Hepatocyte (in vitro differentiated cells): ENCODE data around the gene PRR5. TPM values are rescaled to one million over a fixed set of nuclear protein-coding genes. Genes with fewer than 3 reads are reported as not detected.

Source experiments
- DNase-seq: peaks from one replicate; pipeline ENCODE4 v3.0.0-alpha.2; 2016; ENCODE audit warnings: low spot score
- H2AFZ ChIP-seq: fragments of 200-600 bp; sonication (generic); 2 replicates; pipeline ENCODE4 v1.6.0; 2016; ENCODE audit warnings: antibody characterized with exemption, mild to moderate bottlenecking
- H3K27ac ChIP-seq: fragments of 200-600 bp; sonication (generic); 2 replicates; pipeline ENCODE4 v1.5.1; 2016; ENCODE audit warnings: mild to moderate bottlenecking
- H3K27me3 ChIP-seq: fragments of 200-600 bp; sonication (generic); 2 replicates; pipeline ENCODE4 v1.6.1; 2016
- H3K36me3 ChIP-seq: fragments of 200-600 bp; sonication (generic); replicated peaks from 2 replicates; pipeline ENCODE4 v1.5.1; 2016; ENCODE audit warnings: low read depth; ENCODE audit not compliant: insufficient read depth
- H3K4me1 ChIP-seq: fragments of 200-600 bp; sonication (generic); 2 replicates; pipeline ENCODE4 v1.5.1; 2016; ENCODE audit warnings: mild to moderate bottlenecking, moderate library complexity; ENCODE audit not compliant: insufficient read depth
- H3K4me2 ChIP-seq: fragments of 200-600 bp; sonication (generic); 2 replicates; pipeline ENCODE4 v1.6.0; 2016
- H3K4me3 ChIP-seq: fragments of 200-600 bp; sonication (generic); 2 replicates; pipeline ENCODE4 v1.5.1; 2016; ENCODE audit warnings: mild to moderate bottlenecking
- H3K79me2 ChIP-seq: fragments of 200-600 bp; sonication (generic); 2 replicates; pipeline ENCODE4 v1.6.0; 2017; ENCODE audit warnings: mild to moderate bottlenecking
- H3K9me2 ChIP-seq: fragments of 200-600 bp; sonication (generic); replicated peaks from 2 replicates; pipeline ENCODE4 v1.6.0; 2017; ENCODE audit warnings: mild to moderate bottlenecking; ENCODE audit not compliant: insufficient read depth
- H3K9me3 ChIP-seq: fragments of 200-600 bp; sonication (generic); 2 replicates; pipeline ENCODE4 v1.5.1; 2016; ENCODE audit warnings: low read depth, mild to moderate bottlenecking
- H4K20me1 ChIP-seq: fragments of 200-600 bp; sonication (generic); 2 replicates; pipeline ENCODE4 v1.6.0; 2016; ENCODE audit warnings: mild to moderate bottlenecking; ENCODE audit not compliant: insufficient read depth, poor library complexity, severe bottlenecking
- CTCF ChIP-seq: fragments of 200-600 bp; sonication (generic); IDR thresholded peaks from 2 replicates; pipeline ENCODE4 v1.5.1; 2016; ENCODE audit warnings: antibody characterized with exemption, mild to moderate bottlenecking; ENCODE audit not compliant: poor library complexity
- EZH2 ChIP-seq: fragments of 200-600 bp; sonication (generic); IDR thresholded peaks from 2 replicates; pipeline ENCODE4 v1.6.1; 2016; ENCODE audit warnings: antibody characterized with exemption, mild to moderate bottlenecking, borderline replicate concordance
- EZH2phosphoT487 ChIP-seq: fragments of 200-600 bp; sonication (generic); IDR thresholded peaks from one replicate; pipeline ENCODE4 v1.6.1; 2018; ENCODE audit warnings: antibody characterized with exemption, mild to moderate bottlenecking, low read depth, moderate library complexity; ENCODE audit not compliant: unreplicated experiment, severe bottlenecking
- WGBS: methylation state at CpG from one replicate; pipeline ENCODE4 v1.1.6; 2016; ENCODE audit warnings: low lambda C conversion rate; ENCODE audit errors: missing lambda C conversion rate; 5-methylcytosine and 5-hydroxymethylcytosine counted together
- polyA plus RNA-seq: library from polyadenylated mRNA; unstranded; fragments of >200 nt; fragmentation: Nextera tagmentation; extraction: Ambion mirVana; gene quantifications from 2 replicates; pipeline ENCODE4 v1.2.1, GENCODE V29; 2016
- total RNA-seq: library from RNA; depleted of rRNA; stranded (reverse); fragments of >200 nt; gene quantifications from 2 replicates; pipeline ENCODE4 v1.2.3, GENCODE V29; 2014

PRR5 gene
- total and polyA plus RNA-seq, 2 experiments from 2014 or later = 44.2 to 84.9 TPM

DNA sequence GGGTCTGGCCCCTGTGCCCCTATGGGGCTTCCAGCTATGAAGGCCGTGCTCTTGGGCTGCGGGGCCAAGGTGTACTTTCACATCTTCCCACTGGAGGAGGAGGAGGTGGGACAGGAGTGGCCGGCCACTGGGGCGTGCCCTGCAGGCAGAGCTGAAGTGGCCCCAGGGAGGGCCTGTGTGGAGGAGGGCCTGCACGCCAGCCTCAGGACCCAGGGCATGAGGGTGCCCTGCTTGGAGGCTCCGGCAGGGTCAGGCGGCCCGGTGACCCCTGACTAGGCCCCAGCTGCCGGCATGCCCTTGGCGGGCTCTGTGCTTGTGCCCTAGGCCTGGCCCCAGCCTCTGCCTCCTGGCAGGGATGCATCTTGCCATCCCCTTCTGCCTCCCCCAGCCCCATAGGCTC is 5.2 kb downstream of the PRR5 start:
- Histone ChIP-seq H3K27ac (no peak overlapping the region), H4K20me1 (peaks cover 80% of the 10 kb centered on the region), H3K9me3 (no peaks in the 10 kb centered on the region), H3K4me1 (peaks cover 46% of the 10 kb centered on the region), H3K27me3 (no peaks in the 10 kb centered on the region), H3K9me2 (no peaks in the 10 kb centered on the region), H3K4me3 (no peak overlapping the region), H3K36me3 (no peaks in the 10 kb centered on the region), H3K4me2 (no peak overlapping the region), H2AFZ (no peak overlapping the region), H3K79me2 (peaks cover 90% of the 10 kb centered on the region)
- no peak for DNase-seq
- no peak for TF ChIP-seq CTCF
- TF ChIP-seq EZH2phosphoT487 = no peak
- TF ChIP-seq EZH2 = no peak
- 84% methylated on average over 10 of the region's 10 CpGs for WGBS

- no peaks in the 10 kb centered on the region for H3K27me3 ChIP-seq
- peaks cover 96% of the 10 kb centered on the region for H3K79me2 ChIP-seq
- H3K4me3 ChIP-seq = no peak overlapping the region
- TF ChIP-seq EZH2 = no peak
- no peak for TF ChIP-seq CTCF
- no peak for TF ChIP-seq EZH2phosphoT487
- no peak overlapping the region for H3K27ac ChIP-seq
- peaks cover 82% of the 10 kb centered on the region for H4K20me1 ChIP-seq
- peaks cover 46% of the 10 kb centered on the region for H3K4me1 ChIP-seq
- no peak for DNase-seq
- H3K9me3 ChIP-seq = no peaks in the 10 kb centered on the region
- no peak overlapping the region for H2AFZ ChIP-seq
- no peak overlapping the region for H3K4me2 ChIP-seq
- no peaks in the 10 kb centered on the region for H3K9me2 ChIP-seq
- no peaks in the 10 kb centered on the region for H3K36me3 ChIP-seq
- WGBS = 93% methylated on average over 11 of the region's 11 CpGs
Measured at GRCh38 chr22:44707752-44708151, 5.7 kb downstream of the PRR5 start.

GRCh38 chr22:44709881-44710392 is 7.9 kb downstream of the PRR5 start:
- no peaks in the 10 kb centered on the region for H3K36me3 ChIP-seq
- H3K9me2 ChIP-seq = no peaks in the 10 kb centered on the region
- no peak overlapping the region for H2AFZ ChIP-seq
- peak overlapping the region; percentile 46 for H3K4me2 ChIP-seq
- H3K4me1 ChIP-seq = peaks cover 32% of the 10 kb centered on the region
- peaks cover 84% of the 10 kb centered on the region for H3K79me2 ChIP-seq
- 93% methylated on average over 7 of the region's 12 CpGs for WGBS
- no peak for DNase-seq
- H4K20me1 ChIP-seq = peaks cover 66% of the 10 kb centered on the region
- TF ChIP-seq EZH2 = no peak
- TF ChIP-seq CTCF = no peak
- no peak for TF ChIP-seq EZH2phosphoT487
- no peak overlapping the region for H3K27ac ChIP-seq
- no peaks in the 10 kb centered on the region for H3K9me3 ChIP-seq
- no peaks in the 10 kb centered on the region for H3K27me3 ChIP-seq
- H3K4me3 ChIP-seq = no peak overlapping the region
